GM23338 (cell line): ENCODE data around the gene ERC1. TPM values are rescaled to one million over a fixed set of nuclear protein-coding genes. Genes with fewer than 3 reads are reported as not detected.

Source experiments
- ATAC-seq: fragments of 200-7000 bp; cut with Tn5 transposase; 3 replicates; pipeline ENCODE4 v1.9.1; 2020
- DNase-seq: peaks from one replicate; pipeline ENCODE4 v3.0.0-alpha.2; 2015; ENCODE audit warnings: low spot score
- H2AFZ ChIP-seq: fragments of 200-600 bp; sonication (generic); 2 replicates; pipeline ENCODE4 v1.8.0; 2016; ENCODE audit warnings: antibody characterized with exemption, mild to moderate bottlenecking, moderate library complexity
- H3F3A ChIP-seq: fragments of 200-600 bp; sonication (generic); replicated peaks from 2 replicates; pipeline ENCODE4 v1.8.0; 2017; ENCODE audit warnings: antibody characterized with exemption, mixed run types, low read depth
- H3K27ac ChIP-seq: fragments of 200-600 bp; sonication (generic); 2 replicates; pipeline ENCODE4 v1.6.1; 2016; ENCODE audit warnings: low read depth
- H3K27me3 ChIP-seq: fragments of 200-600 bp; sonication (generic); 2 replicates; pipeline ENCODE4 v1.8.0; 2016; ENCODE audit warnings: mild to moderate bottlenecking, mixed run types, moderate library complexity; ENCODE audit not compliant: insufficient read depth
- H3K36me3 ChIP-seq: fragments of 200-600 bp; sonication (generic); 2 replicates; pipeline ENCODE4 v1.8.0; 2016; ENCODE audit warnings: mild to moderate bottlenecking; ENCODE audit not compliant: insufficient read depth
- H3K4me1 ChIP-seq: fragments of 200-600 bp; sonication (generic); 2 replicates; pipeline ENCODE4 v1.8.0; 2016; ENCODE audit warnings: mild to moderate bottlenecking, moderate library complexity; ENCODE audit not compliant: insufficient read depth
- H3K4me2 ChIP-seq: fragments of 200-600 bp; sonication (generic); 2 replicates; pipeline ENCODE4 v1.7.1; 2017; ENCODE audit warnings: mixed run types
- H3K4me3 ChIP-seq: fragments of 200-600 bp; sonication (generic); 2 replicates; pipeline ENCODE4 v1.6.1; 2016; ENCODE audit warnings: mixed run types
- H3K79me2 ChIP-seq: fragments of 200-600 bp; sonication (generic); replicated peaks from 2 replicates; pipeline ENCODE4 v1.8.0; 2017; ENCODE audit warnings: mild to moderate bottlenecking; ENCODE audit not compliant: insufficient read depth
- H3K9me2 ChIP-seq: fragments of 200-600 bp; sonication (generic); 2 replicates; pipeline ENCODE4 v1.8.0; 2017; ENCODE audit not compliant: insufficient read depth
- H4K20me1 ChIP-seq: fragments of 200-600 bp; sonication (generic); replicated peaks from 2 replicates; pipeline ENCODE4 v1.8.0; 2017; ENCODE audit warnings: mild to moderate bottlenecking; ENCODE audit not compliant: insufficient read depth
- H3K27ac Mint-ChIP-seq: 2 replicates; pipeline ENCODE4 v1.8.0; 2020; ENCODE audit warnings: inconsistent platforms, mild to moderate bottlenecking, moderate library complexity, mixed read lengths
- H3K27me3 Mint-ChIP-seq: 3 replicates; pipeline ENCODE4 v1.8.0; 2022; ENCODE audit warnings: low read depth, mild to moderate bottlenecking, moderate library complexity, mixed read lengths, inconsistent platforms; ENCODE audit not compliant: insufficient read depth, poor library complexity
- H3K36me3 Mint-ChIP-seq: 3 replicates; pipeline ENCODE4 v1.8.0; 2021; ENCODE audit warnings: low read depth, mild to moderate bottlenecking, inconsistent platforms, moderate library complexity, mixed read lengths
- H3K4me1 Mint-ChIP-seq: 3 replicates; pipeline ENCODE4 v1.8.0; 2020; ENCODE audit warnings: mild to moderate bottlenecking, inconsistent platforms, mixed read lengths
- H3K4me3 Mint-ChIP-seq: 3 replicates; pipeline ENCODE4 v1.8.0; 2021; ENCODE audit warnings: moderate library complexity, mild to moderate bottlenecking, inconsistent platforms, mixed read lengths
- H3K9me3 Mint-ChIP-seq: 3 replicates; pipeline ENCODE4 v1.8.0; 2020; ENCODE audit warnings: moderate library complexity, mild to moderate bottlenecking, inconsistent platforms, mixed read lengths
- CREB1 ChIP-seq: fragments of 250-450 bp; sonication (Bioruptor Pico); IDR thresholded peaks from 2 replicates; pipeline ENCODE4 v1.5.0; 2020; ENCODE audit warnings: low read depth, mild to moderate bottlenecking, moderate library complexity
- EZH2 ChIP-seq: fragments of 200-600 bp; sonication (generic); IDR thresholded peaks from one replicate; pipeline ENCODE4 v1.8.0; 2017; ENCODE audit warnings: antibody characterized with exemption, mild to moderate bottlenecking, low read depth; ENCODE audit not compliant: unreplicated experiment
- EZH2phosphoT487 ChIP-seq: fragments of 200-600 bp; sonication (generic); IDR thresholded peaks from one replicate; pipeline ENCODE4 v1.8.1; 2018; ENCODE audit warnings: antibody characterized with exemption; ENCODE audit not compliant: unreplicated experiment
- JUNB ChIP-seq: IDR thresholded peaks from one replicate; pipeline ENCODE4 v1.6.1; 2016; ENCODE audit warnings: antibody characterized with exemption; ENCODE audit not compliant: unreplicated experiment
- NANOG ChIP-seq: IDR thresholded peaks from 2 replicates; pipeline ENCODE4 v1.6.1; 2016; ENCODE audit warnings: antibody characterized with exemption, borderline replicate concordance
- STAT1 ChIP-seq: IDR thresholded peaks from one replicate; pipeline ENCODE4 v1.6.1; 2016; ENCODE audit warnings: antibody characterized with exemption; ENCODE audit not compliant: unreplicated experiment
- ZNF114 ChIP-seq: fragments of 250-450 bp; sonication (Bioruptor Pico); IDR thresholded peaks from 2 replicates; pipeline ENCODE4 v1.5.0; 2020; ENCODE audit warnings: mild to moderate bottlenecking, moderate library complexity
- ZNF331 ChIP-seq: fragments of 250-450 bp; sonication (Bioruptor Pico); IDR thresholded peaks from 2 replicates; pipeline ENCODE4 v1.5.0; 2020; ENCODE audit warnings: low read depth, mild to moderate bottlenecking, moderate library complexity
- polyA plus RNA-seq: library from polyadenylated mRNA; unstranded; fragments of >200 nt; fragmentation: Nextera tagmentation; extraction: Ambion mirVana; gene quantifications from 2 replicates; pipeline ENCODE4 v1.2.1, GENCODE V29; 2016
- total RNA-seq: library from RNA; depleted of rRNA; stranded (reverse); fragments of >200 nt; shearing (Covaris generic); gene quantifications from 2 replicates; pipeline ENCODE4 v1.2.3, GENCODE V29; 2014
- TF ChIP-seq, protein P1 (sequence below): IDR thresholded peaks from 2 replicates; pipeline ENCODE4 v1.6.1; 2016; ENCODE audit warnings: antibody characterized with exemption
- TF ChIP-seq, protein P2 (sequence below): fragments of 250-450 bp; sonication (Bioruptor Pico); IDR thresholded peaks from 2 replicates; pipeline ENCODE4 v1.5.0; 2020; ENCODE audit warnings: mild to moderate bottlenecking, moderate library complexity
- TF ChIP-seq, protein P3 (sequence below): IDR thresholded peaks from one replicate; pipeline ENCODE4 v1.6.1; 2018; ENCODE audit warnings: antibody characterized with exemption; ENCODE audit not compliant: unreplicated experiment

Gene ERC1
- total and polyA plus RNA-seq, 2 experiments from 2014 or later: 28.1 to 35.3 TPM

DNA sequence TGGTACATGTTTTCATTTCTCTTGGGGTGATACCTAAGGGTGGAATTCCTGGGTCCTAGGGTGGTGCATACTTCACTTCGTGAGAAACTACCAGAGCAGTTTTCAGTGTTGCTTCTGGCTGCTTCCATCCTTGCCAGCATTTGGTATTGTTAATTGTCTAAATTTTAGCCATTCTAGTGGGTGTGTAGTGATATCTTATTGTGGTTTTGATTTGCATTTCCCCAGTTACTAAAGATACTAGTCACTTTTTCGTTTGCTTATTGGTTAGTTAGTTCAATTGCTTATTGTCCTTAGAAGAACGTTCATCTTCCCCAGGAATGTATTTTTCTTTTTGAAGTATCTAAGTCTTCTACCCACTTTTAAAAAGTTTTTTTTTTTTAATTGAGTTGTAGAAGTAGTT, 80.2 kb downstream of the ERC1 start:
- H3F3A ChIP-seq: no peaks in the 10 kb centered on the region
- no peaks in the 10 kb centered on the region for H3K4me1 ChIP-seq
- no peaks in the 10 kb centered on the region for H3K36me3 Mint-ChIP-seq
- no peaks in the 10 kb centered on the region for H3K4me1 Mint-ChIP-seq
- H3K27me3 Mint-ChIP-seq: no peaks in the 10 kb centered on the region
- no peak overlapping the region for H2AFZ ChIP-seq
- H3K4me2 ChIP-seq: no peak overlapping the region
- DNase-seq (no peak), ATAC-seq (no peak)
- H3K27me3 ChIP-seq: no peaks in the 10 kb centered on the region
- TF ChIP-seq ZNF331 (CRISPR knock-in tag): no peak
- TF ChIP-seq ZNF114 (CRISPR knock-in tag): no peak
- H3K27ac ChIP-seq: no peak overlapping the region
- no peaks in the 10 kb centered on the region for H3K9me3 Mint-ChIP-seq
- H3K36me3 ChIP-seq: no peaks in the 10 kb centered on the region
- no peak overlapping the region for H3K4me3 ChIP-seq
- peaks cover 6% of the 10 kb centered on the region; the same call in 1 of the 2 replicates for H4K20me1 ChIP-seq
- H3K9me2 ChIP-seq: no peaks in the 10 kb centered on the region
- no peak overlapping the region for H3K4me3 Mint-ChIP-seq
- no peak overlapping the region for H3K27ac Mint-ChIP-seq
- peaks cover 70% of the 10 kb centered on the region for H3K79me2 ChIP-seq

DNA sequence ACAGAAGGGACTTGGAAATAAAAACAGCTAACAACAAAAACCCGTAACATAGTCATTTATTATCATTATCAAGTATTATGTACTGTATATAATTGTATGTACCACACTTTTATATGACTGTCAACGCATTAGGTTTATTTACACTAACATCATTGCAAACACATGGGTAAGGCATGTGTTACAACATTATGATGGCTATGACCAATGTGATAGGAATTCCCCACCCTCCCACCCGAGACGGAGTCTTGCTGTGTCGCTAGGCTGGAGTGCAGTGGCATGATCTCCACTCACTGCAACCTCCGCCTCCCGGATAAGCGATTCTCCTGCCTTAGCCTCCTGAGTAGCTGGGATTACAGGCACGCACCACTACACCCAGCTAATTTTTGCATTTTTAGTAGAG, 82.6 kb downstream of the ERC1 start:
- Histone ChIP-seq H3K79me2 (peaks cover 53% of the 10 kb centered on the region), H3K9me2 (no peaks in the 10 kb centered on the region), H3K4me3 (no peak overlapping the region), H4K20me1 (peaks cover 6% of the 10 kb centered on the region; the same call in 1 of the 2 replicates), H3K36me3 (no peaks in the 10 kb centered on the region), H3K27ac (no peak overlapping the region), H3K27me3 (no peaks in the 10 kb centered on the region), H2AFZ (no peak overlapping the region), H3F3A (no peaks in the 10 kb centered on the region), H3K4me2 (no peak overlapping the region), H3K4me1 (no peaks in the 10 kb centered on the region)
- no peak for ATAC-seq
- H3K27ac Mint-ChIP-seq: no peak overlapping the region
- H3K4me1 Mint-ChIP-seq: no peaks in the 10 kb centered on the region
- no peak for DNase-seq
- H3K36me3 Mint-ChIP-seq: no peaks in the 10 kb centered on the region
- H3K4me3 Mint-ChIP-seq: no peak overlapping the region
- no peaks in the 10 kb centered on the region for H3K9me3 Mint-ChIP-seq
- TF ChIP-seq NANOG (no peak), EZH2 (no peak), STAT1 (no peak), EZH2phosphoT487 (no peak), ZNF331 (CRISPR knock-in tag) (no peak), ZNF114 (CRISPR knock-in tag) (no peak), CREB1 (CRISPR knock-in tag) (no peak), JUNB (no peak)
- TF ChIP-seq, protein P1, sequence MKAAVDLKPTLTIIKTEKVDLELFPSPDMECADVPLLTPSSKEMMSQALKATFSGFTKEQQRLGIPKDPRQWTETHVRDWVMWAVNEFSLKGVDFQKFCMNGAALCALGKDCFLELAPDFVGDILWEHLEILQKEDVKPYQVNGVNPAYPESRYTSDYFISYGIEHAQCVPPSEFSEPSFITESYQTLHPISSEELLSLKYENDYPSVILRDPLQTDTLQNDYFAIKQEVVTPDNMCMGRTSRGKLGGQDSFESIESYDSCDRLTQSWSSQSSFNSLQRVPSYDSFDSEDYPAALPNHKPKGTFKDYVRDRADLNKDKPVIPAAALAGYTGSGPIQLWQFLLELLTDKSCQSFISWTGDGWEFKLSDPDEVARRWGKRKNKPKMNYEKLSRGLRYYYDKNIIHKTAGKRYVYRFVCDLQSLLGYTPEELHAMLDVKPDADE: no peak
- TF ChIP-seq, protein P2, sequence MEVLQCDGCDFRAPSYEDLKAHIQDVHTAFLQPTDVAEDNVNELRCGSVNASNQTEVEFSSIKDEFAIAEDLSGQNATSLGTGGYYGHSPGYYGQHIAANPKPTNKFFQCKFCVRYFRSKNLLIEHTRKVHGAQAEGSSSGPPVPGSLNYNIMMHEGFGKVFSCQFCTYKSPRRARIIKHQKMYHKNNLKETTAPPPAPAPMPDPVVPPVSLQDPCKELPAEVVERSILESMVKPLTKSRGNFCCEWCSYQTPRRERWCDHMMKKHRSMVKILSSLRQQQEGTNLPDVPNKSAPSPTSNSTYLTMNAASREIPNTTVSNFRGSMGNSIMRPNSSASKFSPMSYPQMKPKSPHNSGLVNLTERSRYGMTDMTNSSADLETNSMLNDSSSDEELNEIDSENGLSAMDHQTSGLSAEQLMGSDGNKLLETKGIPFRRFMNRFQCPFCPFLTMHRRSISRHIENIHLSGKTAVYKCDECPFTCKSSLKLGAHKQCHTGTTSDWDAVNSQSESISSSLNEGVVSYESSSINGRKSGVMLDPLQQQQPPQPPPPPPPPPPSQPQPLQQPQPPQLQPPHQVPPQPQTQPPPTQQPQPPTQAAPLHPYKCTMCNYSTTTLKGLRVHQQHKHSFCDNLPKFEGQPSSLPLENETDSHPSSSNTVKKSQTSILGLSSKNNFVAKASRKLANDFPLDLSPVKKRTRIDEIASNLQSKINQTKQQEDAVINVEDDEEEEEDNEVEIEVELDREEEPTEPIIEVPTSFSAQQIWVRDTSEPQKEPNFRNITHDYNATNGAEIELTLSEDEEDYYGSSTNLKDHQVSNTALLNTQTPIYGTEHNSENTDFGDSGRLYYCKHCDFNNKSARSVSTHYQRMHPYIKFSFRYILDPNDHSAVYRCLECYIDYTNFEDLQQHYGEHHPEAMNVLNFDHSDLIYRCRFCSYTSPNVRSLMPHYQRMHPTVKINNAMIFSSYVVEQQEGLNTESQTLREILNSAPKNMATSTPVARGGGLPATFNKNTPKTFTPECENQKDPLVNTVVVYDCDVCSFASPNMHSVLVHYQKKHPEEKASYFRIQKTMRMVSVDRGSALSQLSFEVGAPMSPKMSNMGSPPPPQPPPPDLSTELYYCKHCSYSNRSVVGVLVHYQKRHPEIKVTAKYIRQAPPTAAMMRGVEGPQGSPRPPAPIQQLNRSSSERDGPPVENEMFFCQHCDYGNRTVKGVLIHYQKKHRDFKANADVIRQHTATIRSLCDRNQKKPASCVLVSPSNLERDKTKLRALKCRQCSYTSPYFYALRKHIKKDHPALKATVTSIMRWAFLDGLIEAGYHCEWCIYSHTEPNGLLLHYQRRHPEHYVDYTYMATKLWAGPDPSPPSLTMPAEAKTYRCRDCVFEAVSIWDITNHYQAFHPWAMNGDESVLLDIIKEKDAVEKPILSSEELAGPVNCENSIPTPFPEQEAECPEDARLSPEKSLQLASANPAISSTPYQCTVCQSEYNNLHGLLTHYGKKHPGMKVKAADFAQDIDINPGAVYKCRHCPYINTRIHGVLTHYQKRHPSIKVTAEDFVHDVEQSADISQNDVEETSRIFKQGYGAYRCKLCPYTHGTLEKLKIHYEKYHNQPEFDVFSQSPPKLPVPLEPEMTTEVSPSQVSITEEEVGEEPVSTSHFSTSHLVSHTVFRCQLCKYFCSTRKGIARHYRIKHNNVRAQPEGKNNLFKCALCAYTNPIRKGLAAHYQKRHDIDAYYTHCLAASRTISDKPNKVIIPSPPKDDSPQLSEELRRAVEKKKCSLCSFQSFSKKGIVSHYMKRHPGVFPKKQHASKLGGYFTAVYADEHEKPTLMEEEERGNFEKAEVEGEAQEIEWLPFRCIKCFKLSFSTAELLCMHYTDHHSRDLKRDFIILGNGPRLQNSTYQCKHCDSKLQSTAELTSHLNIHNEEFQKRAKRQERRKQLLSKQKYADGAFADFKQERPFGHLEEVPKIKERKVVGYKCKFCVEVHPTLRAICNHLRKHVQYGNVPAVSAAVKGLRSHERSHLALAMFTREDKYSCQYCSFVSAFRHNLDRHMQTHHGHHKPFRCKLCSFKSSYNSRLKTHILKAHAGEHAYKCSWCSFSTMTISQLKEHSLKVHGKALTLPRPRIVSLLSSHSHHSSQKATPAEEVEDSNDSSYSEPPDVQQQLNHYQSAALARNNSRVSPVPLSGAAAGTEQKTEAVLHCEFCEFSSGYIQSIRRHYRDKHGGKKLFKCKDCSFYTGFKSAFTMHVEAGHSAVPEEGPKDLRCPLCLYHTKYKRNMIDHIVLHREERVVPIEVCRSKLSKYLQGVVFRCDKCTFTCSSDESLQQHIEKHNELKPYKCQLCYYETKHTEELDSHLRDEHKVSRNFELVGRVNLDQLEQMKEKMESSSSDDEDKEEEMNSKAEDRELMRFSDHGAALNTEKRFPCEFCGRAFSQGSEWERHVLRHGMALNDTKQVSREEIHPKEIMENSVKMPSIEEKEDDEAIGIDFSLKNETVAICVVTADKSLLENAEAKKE (CRISPR knock-in tag): no peak
- TF ChIP-seq, protein P3, sequence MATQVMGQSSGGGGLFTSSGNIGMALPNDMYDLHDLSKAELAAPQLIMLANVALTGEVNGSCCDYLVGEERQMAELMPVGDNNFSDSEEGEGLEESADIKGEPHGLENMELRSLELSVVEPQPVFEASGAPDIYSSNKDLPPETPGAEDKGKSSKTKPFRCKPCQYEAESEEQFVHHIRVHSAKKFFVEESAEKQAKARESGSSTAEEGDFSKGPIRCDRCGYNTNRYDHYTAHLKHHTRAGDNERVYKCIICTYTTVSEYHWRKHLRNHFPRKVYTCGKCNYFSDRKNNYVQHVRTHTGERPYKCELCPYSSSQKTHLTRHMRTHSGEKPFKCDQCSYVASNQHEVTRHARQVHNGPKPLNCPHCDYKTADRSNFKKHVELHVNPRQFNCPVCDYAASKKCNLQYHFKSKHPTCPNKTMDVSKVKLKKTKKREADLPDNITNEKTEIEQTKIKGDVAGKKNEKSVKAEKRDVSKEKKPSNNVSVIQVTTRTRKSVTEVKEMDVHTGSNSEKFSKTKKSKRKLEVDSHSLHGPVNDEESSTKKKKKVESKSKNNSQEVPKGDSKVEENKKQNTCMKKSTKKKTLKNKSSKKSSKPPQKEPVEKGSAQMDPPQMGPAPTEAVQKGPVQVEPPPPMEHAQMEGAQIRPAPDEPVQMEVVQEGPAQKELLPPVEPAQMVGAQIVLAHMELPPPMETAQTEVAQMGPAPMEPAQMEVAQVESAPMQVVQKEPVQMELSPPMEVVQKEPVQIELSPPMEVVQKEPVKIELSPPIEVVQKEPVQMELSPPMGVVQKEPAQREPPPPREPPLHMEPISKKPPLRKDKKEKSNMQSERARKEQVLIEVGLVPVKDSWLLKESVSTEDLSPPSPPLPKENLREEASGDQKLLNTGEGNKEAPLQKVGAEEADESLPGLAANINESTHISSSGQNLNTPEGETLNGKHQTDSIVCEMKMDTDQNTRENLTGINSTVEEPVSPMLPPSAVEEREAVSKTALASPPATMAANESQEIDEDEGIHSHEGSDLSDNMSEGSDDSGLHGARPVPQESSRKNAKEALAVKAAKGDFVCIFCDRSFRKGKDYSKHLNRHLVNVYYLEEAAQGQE: no peak
- no peaks in the 10 kb centered on the region for H3K27me3 Mint-ChIP-seq
